HL-60 (cell line): ENCODE results near the gene TMEM50A.
"Not testable (repeated sequence)": the region's sequence is repeated elsewhere in the genome, so short reads cannot be mapped to it uniquely, and the experiment has no call there.

ENCODE experiments used
- CTCF ChIP-seq: IDR thresholded peaks from one replicate; pipeline ENCODE4 v1.5.1; 2011; ENCODE audit warnings: low read length, control low read depth, inconsistent platforms; ENCODE audit not compliant: insufficient read depth
- GABPA ChIP-seq: IDR thresholded peaks from 2 replicates; pipeline ENCODE4 v1.6.1; 2012; ENCODE audit warnings: low read depth
- POLR2AphosphoS5 ChIP-seq: IDR thresholded peaks from 2 replicates; pipeline ENCODE4 v1.6.1; 2012; ENCODE audit warnings: low read depth
- SPI1 ChIP-seq: IDR thresholded peaks from 2 replicates; pipeline ENCODE4 v1.6.1; 2012; ENCODE audit warnings: low read depth, mild to moderate bottlenecking, borderline replicate concordance
- TF ChIP-seq, protein P1 (sequence below): IDR thresholded peaks from 2 replicates; pipeline ENCODE4 v1.6.1; 2012; ENCODE audit warnings: low read depth; ENCODE audit not compliant: insufficient replicate concordance

- TF ChIP-seq CTCF, GABPA, POLR2AphosphoS5, SPI1: not testable (repeated sequence)
- TF ChIP-seq, protein P1, sequence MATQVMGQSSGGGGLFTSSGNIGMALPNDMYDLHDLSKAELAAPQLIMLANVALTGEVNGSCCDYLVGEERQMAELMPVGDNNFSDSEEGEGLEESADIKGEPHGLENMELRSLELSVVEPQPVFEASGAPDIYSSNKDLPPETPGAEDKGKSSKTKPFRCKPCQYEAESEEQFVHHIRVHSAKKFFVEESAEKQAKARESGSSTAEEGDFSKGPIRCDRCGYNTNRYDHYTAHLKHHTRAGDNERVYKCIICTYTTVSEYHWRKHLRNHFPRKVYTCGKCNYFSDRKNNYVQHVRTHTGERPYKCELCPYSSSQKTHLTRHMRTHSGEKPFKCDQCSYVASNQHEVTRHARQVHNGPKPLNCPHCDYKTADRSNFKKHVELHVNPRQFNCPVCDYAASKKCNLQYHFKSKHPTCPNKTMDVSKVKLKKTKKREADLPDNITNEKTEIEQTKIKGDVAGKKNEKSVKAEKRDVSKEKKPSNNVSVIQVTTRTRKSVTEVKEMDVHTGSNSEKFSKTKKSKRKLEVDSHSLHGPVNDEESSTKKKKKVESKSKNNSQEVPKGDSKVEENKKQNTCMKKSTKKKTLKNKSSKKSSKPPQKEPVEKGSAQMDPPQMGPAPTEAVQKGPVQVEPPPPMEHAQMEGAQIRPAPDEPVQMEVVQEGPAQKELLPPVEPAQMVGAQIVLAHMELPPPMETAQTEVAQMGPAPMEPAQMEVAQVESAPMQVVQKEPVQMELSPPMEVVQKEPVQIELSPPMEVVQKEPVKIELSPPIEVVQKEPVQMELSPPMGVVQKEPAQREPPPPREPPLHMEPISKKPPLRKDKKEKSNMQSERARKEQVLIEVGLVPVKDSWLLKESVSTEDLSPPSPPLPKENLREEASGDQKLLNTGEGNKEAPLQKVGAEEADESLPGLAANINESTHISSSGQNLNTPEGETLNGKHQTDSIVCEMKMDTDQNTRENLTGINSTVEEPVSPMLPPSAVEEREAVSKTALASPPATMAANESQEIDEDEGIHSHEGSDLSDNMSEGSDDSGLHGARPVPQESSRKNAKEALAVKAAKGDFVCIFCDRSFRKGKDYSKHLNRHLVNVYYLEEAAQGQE: not testable (repeated sequence)
Observed at GRCh38 chr1:25308168-25308567, 30.0 kb upstream of the TMEM50A start.
